Esophagus (tissue), 2 donors: Measurements from ENCODE around the gene EGFL7. TPM values are rescaled to one million over a fixed set of nuclear protein-coding genes. Genes with fewer than 3 reads are reported as not detected.

ENCODE experiments used
- H3K27ac ChIP-seq, 2 donors: one replicate each; pipeline ENCODE4 v1.5.1; 2013; ENCODE audit warnings: low read depth in 2 of 2, mild to moderate bottlenecking in 2 of 2, inconsistent platforms in 1 of 2, low read length in 1 of 2, moderate library complexity in 1 of 2
- H3K27me3 ChIP-seq, 2 donors: one replicate each; pipeline ENCODE4 v1.6.1; 2013; ENCODE audit warnings: low read length in 2 of 2, control low read depth in 1 of 2, mild to moderate bottlenecking in 1 of 2; ENCODE audit not compliant: insufficient read depth in 2 of 2, control insufficient read depth in 1 of 2
- H3K36me3 ChIP-seq, 2 donors: one replicate each; pipeline ENCODE4 v1.6.1; 2013; ENCODE audit warnings: low read length in 1 of 2; ENCODE audit not compliant: control insufficient read depth in 2 of 2, insufficient read depth in 2 of 2
- H3K4me1 ChIP-seq, 2 donors: one replicate each; pipeline ENCODE4 v1.6.1; 2013; ENCODE audit warnings: low read length in 1 of 2; ENCODE audit not compliant: control insufficient read depth in 2 of 2, insufficient read depth in 2 of 2
- H3K4me3 ChIP-seq, 2 donors: one replicate each; pipeline ENCODE4 v1.5.1; 2013; ENCODE audit warnings: low read length in 2 of 2, mild to moderate bottlenecking in 2 of 2, low read depth in 1 of 2, moderate library complexity in 1 of 2
- H3K9me3 ChIP-seq, 2 donors: one replicate each; pipeline ENCODE4 v1.6.1; 2013; ENCODE audit warnings: mild to moderate bottlenecking in 2 of 2, low read depth in 1 of 2, low read length in 1 of 2, moderate library complexity in 1 of 2; ENCODE audit not compliant: control insufficient read depth in 2 of 2, insufficient read depth in 1 of 2
- WGBS, 2 donors: extraction: QIAGEN DNeasy Blood & Tissue Kit; methylation state at CpG; one replicate each; pipeline ENCODE4 v1.1.7; 2013; 5-methylcytosine and 5-hydroxymethylcytosine counted together
- polyA plus RNA-seq, 2 donors: library from polyadenylated mRNA; stranded (reverse); fragments of 200-250 nt; gene quantifications; one replicate each; pipeline ENCODE4 v1.2.3, GENCODE V29; 2013
- donor health status: healthy with polysubstance abuse.
- donor health status: Bipolar disorder and iron deficiency.

Gene EGFL7
- polyA plus RNA-seq, 2 donors, result 34.5 to 43.2 TPM

DNA sequence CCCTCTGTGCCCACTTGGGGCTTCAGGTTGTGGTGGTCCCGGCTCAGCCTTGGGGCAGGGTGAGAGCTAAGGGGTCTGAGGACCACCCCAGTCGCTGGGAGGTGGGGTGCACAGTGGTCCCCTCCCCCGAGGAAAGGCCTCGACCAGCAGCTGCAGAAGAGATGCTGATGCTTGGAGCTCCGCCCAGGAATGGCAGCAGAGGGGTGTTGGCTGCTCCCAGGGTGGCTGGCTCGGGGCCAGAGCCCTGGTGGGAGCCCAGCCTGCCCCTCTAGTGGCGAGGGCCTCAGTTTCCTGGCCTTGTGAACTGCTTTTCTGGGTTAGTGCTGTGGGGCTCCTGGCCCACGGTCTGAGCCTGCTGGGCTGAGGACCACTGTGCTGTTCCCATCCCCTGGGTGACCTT is 50.8 kb downstream of the EGFL7 start:
- H3K4me3 ChIP-seq, result no peak overlapping the region
- no peaks in the 10 kb centered on the region for H3K36me3 ChIP-seq
- peak overlapping the region in 1 of 2 donors; percentile 49 for H3K27ac ChIP-seq
- H3K4me1 ChIP-seq, result peaks cover 0 to 3% of the 10 kb centered on the region in 2 donors
- no peaks in the 10 kb centered on the region for H3K9me3 ChIP-seq
- 46 to 51% methylated on average over 8 of the region's 8 CpGs for WGBS, 2 donors
- H3K27me3 ChIP-seq, result peaks cover 0 to 7% of the 10 kb centered on the region in 2 donors

DNA sequence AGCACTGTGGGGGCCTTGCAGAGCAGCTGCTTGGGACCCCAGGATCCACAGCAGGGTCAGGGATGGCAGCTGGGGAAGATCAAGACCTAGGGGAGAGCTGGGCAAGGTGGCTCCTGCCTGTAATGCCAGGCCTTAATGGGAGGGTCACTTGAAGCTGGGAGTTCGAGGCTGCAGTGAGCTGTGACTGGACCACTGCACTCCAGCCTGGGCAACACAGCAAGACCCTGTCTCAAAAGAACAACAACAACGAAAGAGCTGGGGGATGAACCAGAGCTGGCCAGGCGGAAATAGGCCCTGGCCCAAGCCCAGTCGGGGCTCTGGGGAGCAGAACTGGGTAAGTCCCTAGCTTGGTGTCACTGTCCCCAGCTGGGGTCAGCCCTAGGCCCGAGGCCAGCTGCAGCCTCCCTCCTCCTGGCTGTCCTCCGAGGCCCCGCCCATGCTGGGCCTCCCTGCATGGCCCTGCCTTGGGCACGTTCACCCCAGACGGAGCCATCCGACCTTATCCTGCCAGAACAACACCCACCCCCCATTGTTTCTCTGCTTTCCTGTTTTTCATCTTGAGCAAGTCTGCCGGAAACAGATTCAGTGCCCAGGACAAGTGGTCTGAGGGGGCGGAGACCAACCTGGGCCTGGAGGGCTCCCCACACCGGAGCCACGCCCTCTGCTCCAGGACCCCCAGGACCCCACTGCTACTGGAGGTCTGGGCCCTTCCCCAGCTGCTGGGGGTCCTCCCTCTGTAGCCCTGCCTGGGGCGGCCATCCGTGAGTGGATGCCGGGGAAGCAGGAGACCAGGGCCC is 51.6 kb downstream of the EGFL7 start:
- H3K4me3 ChIP-seq, result peak overlapping the region in 1 of 2 donors; percentile 3
- no peaks in the 10 kb centered on the region for H3K36me3 ChIP-seq
- H3K27ac ChIP-seq, result peak overlapping the region in 1 of 2 donors; percentile 26
- H3K4me1 ChIP-seq, result peaks cover 0 to 3% of the 10 kb centered on the region in 2 donors
- no peaks in the 10 kb centered on the region for H3K9me3 ChIP-seq
- WGBS, 2 donors, result 59 to 79% methylated on average over 15 to 17 of the region's 17 CpGs
- H3K27me3 ChIP-seq, result peaks cover 0 to 7% of the 10 kb centered on the region in 2 donors

- Histone ChIP-seq H3K4me1 (peaks cover under 1 to 3% of the 10 kb centered on the region in 2 donors), H3K27ac (peak overlapping the region in 1 of 2 donors; percentile 21), H3K36me3 (no peaks in the 10 kb centered on the region), H3K4me3 (no peak overlapping the region), H3K9me3 (no peaks in the 10 kb centered on the region), H3K27me3 (peaks cover 0 to 7% of the 10 kb centered on the region in 2 donors)
- WGBS, 2 donors, result 57 to 59% methylated on average over 8 of the region's 8 CpGs
Measured at GRCh38 chr9:136714893-136715274, 52.2 kb downstream of the EGFL7 start.

GRCh38 chr9:136717399-136717798 is 54.7 kb downstream of the EGFL7 start:
- 75% methylated on average over 16 of the region's 16 CpGs for WGBS, 2 donors
- Histone ChIP-seq H3K27me3 (peaks cover 0 to 6% of the 10 kb centered on the region in 2 donors), H3K27ac (no peak overlapping the region), H3K4me3 (no peak overlapping the region), H3K9me3 (no peaks in the 10 kb centered on the region), H3K4me1 (peaks cover 9 to 19% of the 10 kb centered on the region in 2 donors), H3K36me3 (peaks cover 3 to 10% of the 10 kb centered on the region in 2 donors)

DNA sequence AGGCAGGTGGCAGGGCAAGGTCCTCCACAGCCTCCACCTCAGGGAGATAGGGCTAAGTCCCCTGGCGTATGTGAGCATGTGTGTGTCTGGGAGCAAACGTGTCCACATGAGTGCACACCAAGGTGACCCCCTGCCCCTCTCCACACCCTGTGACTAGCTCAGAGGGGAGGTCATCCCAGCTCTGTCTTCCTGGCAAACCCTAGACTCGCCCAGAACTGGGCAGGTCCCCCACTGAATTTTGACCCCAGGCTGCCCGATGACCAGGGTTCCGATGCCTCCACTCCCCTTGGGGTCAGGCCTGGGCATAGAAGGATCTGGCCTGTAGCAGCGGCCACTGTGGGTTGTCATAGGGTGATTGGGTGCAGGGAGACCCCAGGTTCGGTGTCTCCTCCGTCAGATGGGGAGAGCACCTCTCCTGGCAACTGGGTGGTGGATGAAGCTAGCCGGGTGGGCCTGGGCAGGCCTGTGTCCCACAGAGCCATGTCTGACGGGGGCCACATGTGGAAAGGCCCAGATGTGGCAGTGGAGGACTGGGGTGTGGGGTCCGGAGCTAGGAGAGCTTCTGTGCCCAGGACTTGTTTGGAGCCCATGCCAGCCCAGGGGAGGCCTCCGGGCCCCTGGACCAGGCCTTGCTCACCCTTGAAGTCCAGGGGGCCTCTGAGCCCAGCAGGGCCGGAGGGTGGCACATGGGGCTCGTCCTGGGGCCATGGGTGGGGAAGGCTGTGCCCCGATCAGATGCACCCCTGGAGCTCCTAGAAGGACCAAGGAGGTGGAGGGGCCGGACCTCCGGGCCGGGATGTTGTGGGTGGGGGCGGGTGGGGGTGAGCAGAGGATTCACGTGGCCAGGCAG is 55.9 kb downstream of the EGFL7 start:
- Histone ChIP-seq H3K27ac (no peak overlapping the region), H3K4me1 (peaks cover 9 to 27% of the 10 kb centered on the region in 2 donors)
- 68 to 70% methylated on average over 20 of the region's 20 CpGs for WGBS, 2 donors

DNA sequence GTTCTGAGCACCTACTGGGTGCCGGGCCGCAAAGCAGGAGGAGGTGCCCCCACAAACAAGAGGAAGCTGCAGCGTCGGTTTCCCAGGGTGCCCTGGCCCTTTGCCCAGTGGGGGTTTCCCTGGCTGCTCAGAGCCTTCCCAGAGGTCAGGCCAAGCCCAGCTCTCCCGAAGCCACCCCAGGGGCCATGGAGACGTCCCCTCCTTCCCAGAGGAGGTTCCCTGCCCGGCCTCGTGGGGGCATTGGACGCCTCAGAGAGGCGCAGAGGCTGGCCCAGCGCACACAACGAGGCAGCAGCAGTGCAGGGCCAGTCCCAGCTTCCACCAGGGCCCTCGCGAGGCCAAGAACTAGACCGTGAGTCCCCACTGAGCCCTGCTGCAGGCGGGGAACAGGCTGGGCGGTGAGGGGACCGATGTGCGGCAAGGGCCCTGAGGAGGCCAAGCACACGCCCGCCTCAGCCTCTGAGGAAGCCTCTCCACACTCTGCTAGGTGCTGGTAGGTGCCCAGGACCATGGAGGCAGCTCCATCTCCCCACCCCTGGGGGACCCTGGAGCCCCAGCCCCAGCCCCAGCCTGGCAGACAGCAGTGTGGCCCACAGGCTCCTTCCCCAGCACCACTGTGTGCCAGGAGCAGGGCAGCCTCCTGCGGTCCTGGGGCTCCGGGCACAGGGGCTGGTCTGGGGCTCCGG is 56.6 kb downstream of the EGFL7 start:
- Histone ChIP-seq H3K9me3 (no peaks in the 10 kb centered on the region), H3K4me3 (no peak overlapping the region), H3K27me3 (no peaks in the 10 kb centered on the region), H3K27ac (no peak overlapping the region), H3K36me3 (peaks cover 5 to 29% of the 10 kb centered on the region in 2 donors), H3K4me1 (peaks cover 9 to 29% of the 10 kb centered on the region in 2 donors)
- WGBS, 2 donors, result 46 to 47% methylated on average over 23 to 24 of the region's 24 CpGs

More for the DNA sequence above, 55.9 kb downstream of the EGFL7 start:
- no peak overlapping the region for H3K4me3 ChIP-seq
- no peaks in the 10 kb centered on the region for H3K9me3 ChIP-seq
- H3K36me3 ChIP-seq, result peaks cover 5 to 21% of the 10 kb centered on the region in 2 donors
- H3K27me3 ChIP-seq, result no peaks in the 10 kb centered on the region

GRCh38 chr9:136720251-136720897 is 57.7 kb downstream of the EGFL7 start:
- 34 to 44% methylated on average over 20 of the region's 20 CpGs for WGBS, 2 donors
- Histone ChIP-seq H3K36me3 (peaks cover 10 to 34% of the 10 kb centered on the region in 2 donors), H3K4me1 (peaks cover 9 to 31% of the 10 kb centered on the region in 2 donors), H3K27ac (peak overlapping the region in 1 of 2 donors; percentile 50), H3K27me3 (no peaks in the 10 kb centered on the region), H3K9me3 (no peaks in the 10 kb centered on the region), H3K4me3 (no peak overlapping the region)

DNA sequence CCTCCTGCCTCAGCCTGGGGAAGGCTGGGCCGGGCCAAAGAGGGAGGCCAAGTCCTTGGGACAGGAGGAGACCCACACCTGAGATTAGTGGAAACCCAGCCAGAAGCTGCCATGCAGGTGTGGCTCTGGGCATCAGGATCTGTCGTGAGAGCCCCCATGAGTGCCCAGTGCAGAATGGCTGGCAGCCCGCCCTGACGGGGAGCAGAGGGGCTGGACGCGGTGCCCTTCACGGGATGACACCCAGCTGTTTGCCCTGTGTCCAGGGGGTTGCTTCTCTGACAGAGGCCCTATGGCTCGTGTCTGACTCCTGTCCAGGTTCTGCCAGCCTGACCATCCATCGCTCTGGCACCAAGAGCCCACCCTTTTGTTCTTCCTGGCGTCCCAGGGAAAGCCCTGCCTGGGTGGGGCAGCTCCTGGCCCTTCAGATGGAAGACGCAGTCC is 58.2 kb downstream of the EGFL7 start:
- peak overlapping the region in 1 of 2 donors; percentile 50 for H3K27ac ChIP-seq
- WGBS, 2 donors, result 56 to 65% methylated on average over 11 of the region's 11 CpGs

More for the DNA sequence above, 58.2 kb downstream of the EGFL7 start:
- no peaks in the 10 kb centered on the region for H3K27me3 ChIP-seq
- H3K9me3 ChIP-seq, result no peaks in the 10 kb centered on the region
- peaks cover 11 to 38% of the 10 kb centered on the region in 2 donors for H3K36me3 ChIP-seq
- no peak overlapping the region for H3K4me3 ChIP-seq
- H3K4me1 ChIP-seq, result peaks cover 9 to 35% of the 10 kb centered on the region in 2 donors
